Measurements from ENCODE around the gene SMAD9.

Gene SMAD9

DNA sequence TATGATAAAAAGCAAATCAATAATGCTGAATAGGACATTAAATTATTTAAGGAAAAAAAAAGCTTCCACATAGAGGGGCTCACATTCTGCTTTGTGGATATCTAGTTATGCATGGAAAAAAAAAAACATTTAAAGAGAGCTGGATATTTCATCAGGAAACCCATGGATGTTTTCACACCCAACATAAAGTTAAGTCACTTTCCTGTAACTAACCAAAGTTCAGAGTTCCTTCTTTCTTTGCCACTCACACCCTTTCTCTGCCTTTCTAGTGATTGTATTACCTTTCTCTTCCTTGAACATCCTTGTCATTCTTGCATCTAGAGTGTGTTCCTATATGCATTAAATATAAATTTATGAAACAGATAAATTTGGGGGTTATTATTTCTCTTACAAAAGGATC is 53.8 kb downstream of the SMAD9 start:
- DNase-seq (ENCODE audit: low read depth in 1 of 2, low spot score in 1 of 2): no peak

DNA sequence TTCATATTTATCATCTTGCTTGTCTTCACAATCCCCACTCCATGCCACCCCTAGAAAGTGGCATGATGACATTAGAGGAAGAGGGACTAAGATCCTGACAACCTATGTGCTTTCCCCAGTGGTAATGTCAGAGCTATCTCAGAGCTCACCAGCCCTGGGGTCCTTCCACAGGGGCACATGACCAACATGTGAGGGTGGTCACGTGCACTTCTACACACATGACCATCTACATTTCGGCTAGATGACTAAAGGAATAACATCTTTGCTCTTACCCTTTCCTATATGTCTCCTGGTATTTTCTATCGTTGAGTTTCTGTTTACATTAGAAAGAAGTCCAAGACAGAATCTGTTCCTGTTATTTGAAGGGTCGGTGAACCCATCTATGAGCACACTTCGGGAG is 54.8 kb downstream of the SMAD9 start:
- no peak for DNase-seq (ENCODE audit: low read depth in 1 of 2, low spot score in 1 of 2)

DNA sequence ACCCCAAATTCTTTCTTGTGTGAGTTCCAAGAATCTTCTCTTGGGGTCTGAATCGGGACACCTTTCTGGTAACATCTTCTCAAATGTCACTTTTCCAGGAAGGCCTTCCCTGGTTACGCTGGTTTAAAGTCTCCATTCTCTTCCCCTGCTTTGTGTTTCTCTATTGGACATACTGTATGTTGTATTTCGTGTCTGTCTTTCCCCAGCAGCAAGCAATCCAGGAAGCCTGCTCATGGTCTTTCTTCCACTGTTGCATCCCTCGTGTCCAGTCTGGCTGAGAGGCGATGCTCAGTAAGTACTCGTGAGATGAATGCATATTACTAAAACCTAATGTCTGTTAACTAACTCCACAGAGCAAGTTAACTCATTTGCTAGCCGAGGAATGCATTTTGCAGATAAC is 57.3 kb downstream of the SMAD9 start:
- DNase-seq (ENCODE audit: low read depth in 1 of 2, low spot score in 1 of 2): no peak

DNA sequence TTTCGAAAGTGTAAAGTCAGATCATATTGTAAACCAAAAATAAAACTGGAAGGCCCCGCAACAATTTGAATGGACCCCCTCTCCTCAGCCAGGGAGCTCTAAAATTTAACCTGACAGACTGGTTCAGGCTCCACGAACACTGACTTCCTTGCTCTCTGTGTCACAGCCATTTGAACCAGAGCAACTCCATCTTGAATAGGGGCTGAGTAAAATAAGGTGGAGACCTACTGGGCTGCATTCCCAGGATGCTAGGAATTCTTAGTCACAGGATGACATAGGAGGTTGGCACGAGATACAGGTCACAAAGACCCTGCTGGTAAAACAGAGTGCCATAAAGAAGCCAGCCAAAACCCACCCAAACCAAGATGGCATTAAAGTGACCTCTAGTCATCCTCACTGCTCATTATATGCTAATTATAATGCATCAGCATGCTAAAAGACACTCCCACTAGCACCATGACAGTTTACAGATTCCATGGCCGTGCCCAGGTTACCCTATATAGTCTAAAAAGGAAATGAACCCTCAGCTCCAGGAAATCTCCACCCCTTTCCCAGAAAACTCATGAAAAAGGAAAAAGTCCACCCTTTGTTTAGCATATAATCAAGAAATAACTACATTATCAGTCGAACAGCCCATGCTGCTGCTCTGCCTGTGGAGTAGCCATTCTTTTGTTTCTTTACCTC is 57.9 kb downstream of the SMAD9 start:
- no peak for DNase-seq (ENCODE audit: low read depth in 1 of 2, low spot score in 1 of 2)

DNA sequence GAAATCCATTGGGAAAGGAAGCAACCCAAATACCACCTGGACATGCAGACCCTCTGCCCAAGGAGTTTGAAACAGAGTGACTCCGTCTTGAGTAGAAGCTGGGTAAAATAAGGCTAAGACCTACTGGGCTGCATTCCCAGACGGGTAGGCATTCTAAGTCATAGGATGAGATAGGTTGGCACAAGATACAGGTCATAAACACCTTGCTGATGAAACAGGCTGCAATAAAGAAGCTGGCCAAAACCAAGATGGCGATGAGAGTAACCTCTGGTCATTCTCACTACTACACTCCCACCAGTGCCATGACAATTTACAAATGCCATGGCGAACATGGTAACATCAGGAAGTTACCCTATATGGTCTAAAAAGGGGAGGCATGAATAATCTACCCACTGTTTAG is 60.8 kb downstream of the SMAD9 start:
- DNase-seq (ENCODE audit: low read depth in 1 of 2, low spot score in 1 of 2): no peak

DNA sequence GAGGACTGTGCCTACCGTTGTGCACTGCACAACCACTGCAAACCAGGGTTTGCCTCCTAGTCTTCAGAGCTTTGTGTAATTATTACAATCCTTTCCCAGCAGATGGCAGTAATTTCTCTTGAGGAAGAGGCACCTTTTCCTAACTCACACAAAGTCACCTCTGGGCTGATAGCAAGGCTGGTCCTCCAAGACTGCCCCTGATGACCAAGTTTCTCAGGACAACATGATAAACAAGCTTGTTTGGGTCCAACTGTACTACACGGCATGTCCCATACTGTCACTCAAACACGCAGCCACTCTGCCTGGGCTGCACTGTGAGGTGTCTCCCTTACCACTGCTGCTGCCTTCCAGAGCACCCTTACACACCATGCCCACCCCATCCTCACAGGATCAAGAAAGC is 61.7 kb downstream of the SMAD9 start:
- DNase-seq (ENCODE audit: low read depth in 1 of 2, low spot score in 1 of 2): no peak

DNA sequence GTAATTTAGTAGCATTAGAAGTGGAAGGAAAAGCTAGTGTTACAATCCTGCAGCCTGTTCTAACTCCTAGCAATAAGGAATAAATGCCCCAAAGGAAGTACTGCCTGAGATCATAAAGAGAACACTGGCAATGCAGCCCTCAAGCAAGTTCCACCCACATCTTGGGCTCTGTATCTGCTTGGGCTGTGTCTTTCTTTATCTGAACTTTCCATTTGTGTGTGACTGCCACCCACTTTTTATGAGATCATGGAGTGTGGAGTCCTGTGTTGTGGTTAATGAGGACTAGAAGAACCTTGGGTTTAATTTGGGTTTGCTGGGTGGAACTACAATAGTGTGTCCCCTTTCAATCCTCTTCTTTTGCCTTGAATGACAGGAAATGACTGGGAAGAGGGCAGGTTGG is 62.8 kb downstream of the SMAD9 start:
- DNase-seq (ENCODE audit: low read depth in 1 of 2, low spot score in 1 of 2): no peak

DNA sequence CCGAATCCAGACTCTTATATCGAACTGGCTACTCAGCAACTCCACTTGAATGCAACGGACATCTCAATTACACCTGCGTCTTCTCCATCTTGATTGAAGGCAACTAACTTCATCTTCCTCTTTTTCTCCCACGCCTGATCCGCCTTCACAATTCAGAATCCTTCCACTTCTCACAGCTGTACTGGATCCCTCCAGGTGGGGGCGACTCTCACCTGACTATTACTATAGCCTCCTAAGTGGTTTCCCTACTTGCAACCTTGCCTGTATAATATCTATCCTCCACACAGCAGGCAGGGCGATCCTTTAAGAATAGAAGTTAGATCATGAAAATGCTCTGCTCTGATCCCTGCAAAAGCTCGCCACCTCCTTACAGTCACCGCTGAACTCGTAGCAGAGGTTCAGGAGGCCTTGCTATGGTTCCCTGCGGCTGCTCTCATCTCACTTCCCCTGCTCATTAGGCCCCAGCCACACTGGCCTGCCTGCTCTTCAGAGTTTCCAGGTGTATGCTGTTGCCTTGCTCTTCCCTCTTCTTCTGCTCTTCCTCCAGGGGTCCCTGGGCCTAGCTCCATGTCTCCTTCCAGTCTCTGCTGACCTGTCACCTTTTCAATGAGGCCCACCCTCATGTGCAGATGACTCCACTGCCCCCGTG is 69.1 kb downstream of the SMAD9 start:
- no peak for DNase-seq (ENCODE audit: low read depth in 1 of 2, low spot score in 1 of 2)

DNA sequence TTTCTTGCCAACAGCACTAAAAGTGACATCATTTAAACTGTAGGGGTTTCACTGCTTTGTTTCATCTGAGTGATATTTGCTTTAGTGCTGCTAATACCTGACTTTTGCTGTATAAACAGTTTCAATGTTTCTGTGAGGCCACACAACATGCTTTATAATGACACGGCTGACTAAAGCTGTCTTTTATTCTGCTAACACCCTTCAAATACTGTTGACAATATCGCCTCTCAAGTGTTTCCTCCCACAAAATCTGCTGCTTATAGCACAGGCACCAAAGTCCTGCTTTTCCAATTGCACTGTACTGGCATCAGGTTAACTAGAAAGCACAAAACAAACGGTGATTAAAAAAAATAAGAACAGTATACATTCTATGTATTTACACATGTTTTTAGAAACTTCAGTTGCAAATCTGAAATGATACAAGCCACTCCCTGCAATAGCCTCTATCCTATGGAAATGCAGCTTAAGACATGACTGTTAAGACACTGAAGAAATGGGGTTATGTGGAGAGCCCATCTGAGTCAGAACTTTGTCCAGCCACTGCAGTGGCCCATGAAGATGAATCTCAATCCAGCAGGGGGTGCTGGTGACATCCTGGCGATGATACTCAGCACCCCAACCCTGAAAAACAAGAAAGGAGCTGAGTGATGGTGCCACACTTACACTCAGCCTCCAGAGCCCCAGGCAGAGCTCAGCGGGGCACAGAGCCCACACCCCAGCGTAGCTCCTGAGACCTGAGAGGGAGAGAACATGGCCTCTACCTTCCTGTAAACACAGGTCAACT is 71.6 kb downstream of the SMAD9 start:
- no peak for DNase-seq (ENCODE audit: low read depth in 1 of 2, low spot score in 1 of 2)

DNA sequence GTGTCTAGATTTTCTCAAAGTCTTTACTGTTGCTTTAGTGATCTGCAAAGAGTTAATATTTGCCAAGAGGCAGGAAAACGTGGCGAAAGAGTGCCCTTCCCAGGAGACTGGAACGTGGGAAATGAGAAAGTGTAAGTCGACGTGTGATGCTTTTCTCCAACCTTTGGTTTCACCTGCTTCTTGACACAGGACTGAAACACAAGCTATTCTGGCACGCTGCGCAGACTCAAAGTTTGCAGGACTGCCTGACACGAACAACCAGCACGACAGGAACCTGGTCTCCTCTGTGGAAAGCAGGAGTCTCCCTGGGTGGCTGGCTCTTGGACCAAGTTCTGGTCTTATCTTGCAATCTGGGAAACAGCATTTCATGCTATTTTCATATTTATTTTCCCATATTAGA is 72.4 kb downstream of the SMAD9 start:
- DNase-seq (ENCODE audit: low read depth in 1 of 2, low spot score in 1 of 2): no peak

DNA sequence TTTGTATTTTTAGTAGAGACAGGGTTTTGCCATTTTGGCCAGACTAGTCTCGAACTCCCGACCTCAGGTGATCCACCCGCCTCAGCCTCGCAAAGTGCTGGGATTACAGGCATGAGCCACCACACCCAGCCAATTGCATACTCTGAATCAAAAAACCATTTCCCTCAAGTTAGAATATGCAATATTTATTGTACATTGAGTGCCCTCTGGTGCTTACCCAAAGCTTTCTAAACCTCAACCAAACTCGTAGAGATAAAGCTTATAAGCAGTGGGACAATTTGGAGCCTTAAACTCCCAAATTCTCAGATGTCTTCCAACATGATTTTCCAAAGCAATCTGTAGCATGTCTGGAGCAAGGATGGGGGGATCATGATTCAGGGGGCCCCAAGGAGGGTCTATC is 78.6 kb downstream of the SMAD9 start:
- DNase-seq (ENCODE audit: low read depth in 1 of 2, low spot score in 1 of 2): no peak

DNA sequence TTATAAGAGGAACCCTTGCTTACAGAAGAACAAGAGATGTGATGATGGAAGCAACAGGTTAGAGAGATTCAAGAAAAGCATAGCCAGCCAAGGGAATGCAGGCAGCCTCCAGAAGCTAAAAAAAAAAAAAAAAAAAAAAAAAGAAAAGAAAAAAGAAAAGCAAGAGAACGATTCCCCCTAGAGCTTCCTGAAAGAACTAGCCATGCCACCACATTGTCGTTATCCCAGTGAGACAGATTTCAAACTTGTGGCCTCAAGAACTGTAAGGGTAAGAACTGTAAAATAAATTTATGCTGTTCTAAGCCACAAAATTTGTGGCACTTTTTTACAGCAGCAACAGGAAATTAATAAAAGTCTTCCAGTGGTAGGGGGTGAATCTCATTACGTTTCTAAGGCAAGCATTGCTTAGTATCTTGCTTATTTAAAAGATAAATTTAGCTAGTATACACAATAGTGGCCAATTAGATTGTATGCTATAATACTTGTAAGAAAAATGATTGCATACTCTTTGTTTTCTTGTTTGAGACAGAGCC is 79.3 kb downstream of the SMAD9 start:
- no peak for DNase-seq (ENCODE audit: low read depth in 1 of 2, low spot score in 1 of 2)

DNA sequence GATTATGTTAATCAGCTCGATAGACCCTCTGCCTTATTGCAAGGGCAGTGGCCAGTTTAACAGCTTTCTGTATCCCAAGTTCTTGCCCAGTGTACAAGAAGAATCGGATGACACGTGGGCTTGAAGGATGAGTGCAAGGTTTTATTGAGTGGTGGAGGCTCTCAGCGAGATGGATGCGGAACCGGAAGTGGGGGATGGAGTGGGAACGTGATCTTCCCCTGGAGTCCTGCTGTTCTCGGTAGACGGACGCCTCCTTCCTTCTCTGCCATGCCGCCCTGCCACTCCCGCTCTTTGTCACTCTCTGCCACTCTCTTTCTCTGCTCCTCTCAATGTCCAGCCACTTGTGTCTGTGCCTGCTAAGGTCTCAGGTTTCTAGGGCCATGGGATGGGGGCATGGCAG is 80.1 kb downstream of the SMAD9 start:
- DNase-seq (ENCODE audit: low read depth in 1 of 2, low spot score in 1 of 2): no peak

DNA sequence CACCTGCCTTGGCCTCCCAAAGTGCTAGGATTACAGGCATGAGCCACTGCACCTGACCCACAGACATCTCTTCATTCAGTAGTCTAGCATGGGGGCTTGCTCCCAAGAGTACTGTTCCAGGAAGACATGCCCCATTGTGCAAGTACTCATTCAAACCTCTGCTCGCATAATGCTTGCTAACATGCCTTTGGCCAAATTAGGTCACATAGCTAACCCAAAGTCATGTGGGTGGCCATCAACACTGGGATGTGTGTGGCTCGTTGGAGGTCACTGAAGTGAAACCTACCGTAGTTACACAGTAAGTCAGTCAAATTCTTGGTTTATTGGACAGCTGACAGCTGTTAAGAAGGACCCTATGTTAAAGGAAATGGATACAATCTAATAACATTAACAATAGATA is 80.8 kb downstream of the SMAD9 start:
- DNase-seq (ENCODE audit: low read depth in 1 of 2, low spot score in 1 of 2): no peak

DNA sequence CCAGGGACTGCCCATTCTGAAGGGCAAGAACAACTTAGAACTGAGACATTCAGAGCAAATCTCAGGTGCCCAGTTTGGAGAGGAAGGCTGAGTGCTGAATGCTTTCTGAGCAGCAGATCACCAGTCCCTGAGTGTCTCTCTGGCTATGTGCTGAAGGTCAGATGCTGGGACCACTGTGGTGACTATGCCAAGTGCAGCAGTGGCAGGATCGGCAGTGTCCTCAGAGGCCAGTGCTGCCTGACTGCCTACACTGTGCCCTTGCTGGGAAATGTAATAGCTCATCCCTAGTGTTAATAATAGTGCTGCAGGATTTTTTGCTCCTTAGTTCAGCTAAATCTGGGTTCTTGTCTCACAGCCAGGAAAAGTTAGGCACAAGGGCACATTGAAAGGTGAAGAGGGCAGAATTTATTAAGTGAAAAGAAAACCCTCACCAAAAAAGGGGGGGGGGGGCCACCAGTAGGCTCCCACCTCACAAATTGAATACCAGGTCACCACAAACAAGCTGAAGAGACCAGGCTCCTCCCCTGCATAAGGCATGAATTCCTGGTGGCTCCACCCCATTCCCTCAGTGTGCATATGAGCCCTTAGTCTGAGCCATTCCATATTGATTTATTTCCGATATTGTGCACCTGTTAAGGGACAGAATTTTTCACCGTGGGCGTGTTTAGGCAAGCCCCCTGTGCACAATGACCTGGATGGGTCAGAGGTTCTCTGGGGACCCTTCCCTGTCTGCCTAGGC is 82.5 kb downstream of the SMAD9 start:
- no peak for DNase-seq (ENCODE audit: low read depth in 1 of 2, low spot score in 1 of 2)

DNA sequence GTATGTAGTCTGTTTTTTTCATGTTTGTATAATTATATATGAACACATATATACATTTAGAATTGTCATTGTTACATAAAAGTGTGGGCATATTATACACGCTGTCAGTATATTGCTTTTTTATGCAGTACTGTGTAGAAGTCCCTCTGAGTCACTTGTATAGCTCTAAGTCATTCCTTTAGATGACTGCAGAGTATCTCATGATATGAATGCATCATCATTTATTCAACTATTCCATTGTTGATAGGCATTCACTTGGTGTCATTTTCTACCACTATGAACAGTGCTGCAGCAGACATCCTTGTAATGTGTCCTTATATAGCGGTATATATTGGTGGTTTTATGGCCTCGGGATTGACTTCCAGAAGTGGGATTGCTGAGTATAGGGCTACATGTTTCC is 85.7 kb downstream of the SMAD9 start:
- no peak for DNase-seq (ENCODE audit: low read depth in 1 of 2, low spot score in 1 of 2)

DNA sequence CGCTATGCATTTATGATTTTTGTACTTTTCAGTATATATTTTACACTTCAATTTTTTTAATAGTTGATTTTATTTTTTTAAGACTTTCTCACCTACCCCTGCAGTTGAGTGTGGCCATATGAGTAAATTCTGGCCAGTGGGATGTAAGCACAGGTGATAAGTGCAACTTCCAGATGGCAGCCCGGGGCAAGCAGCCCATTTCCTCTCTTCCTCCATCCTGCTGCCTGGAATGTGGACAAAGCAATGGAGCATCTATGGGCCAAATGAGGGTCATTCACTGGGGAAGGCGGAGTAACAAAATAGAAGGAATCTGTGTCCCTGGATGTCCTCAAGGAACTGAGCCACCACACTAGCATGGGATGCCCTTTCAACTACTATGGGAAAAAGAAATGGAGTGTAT is 88.7 kb downstream of the SMAD9 start:
- no peak for DNase-seq (ENCODE audit: low read depth in 1 of 2, low spot score in 1 of 2)

DNA sequence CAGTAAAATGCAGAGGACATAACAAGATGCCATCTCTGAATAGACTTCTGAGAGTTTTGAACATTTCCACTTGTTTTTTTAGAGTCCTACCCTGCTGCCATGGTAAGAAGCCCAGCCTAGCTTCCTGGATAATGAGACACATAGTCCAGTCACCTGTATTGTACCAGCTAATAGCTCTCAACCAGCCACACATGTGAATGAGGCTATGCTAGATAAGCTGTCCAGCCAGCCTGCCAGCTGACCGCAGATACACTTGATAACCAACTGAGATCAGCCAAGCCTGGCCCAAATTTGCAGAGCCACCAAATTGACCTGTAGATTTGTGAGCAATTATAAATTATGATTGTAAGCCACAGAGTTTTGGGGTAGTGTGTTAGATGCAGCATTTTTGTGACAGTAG is 90.3 kb downstream of the SMAD9 start:
- no peak for DNase-seq (ENCODE audit: low read depth in 1 of 2, low spot score in 1 of 2)

DNA sequence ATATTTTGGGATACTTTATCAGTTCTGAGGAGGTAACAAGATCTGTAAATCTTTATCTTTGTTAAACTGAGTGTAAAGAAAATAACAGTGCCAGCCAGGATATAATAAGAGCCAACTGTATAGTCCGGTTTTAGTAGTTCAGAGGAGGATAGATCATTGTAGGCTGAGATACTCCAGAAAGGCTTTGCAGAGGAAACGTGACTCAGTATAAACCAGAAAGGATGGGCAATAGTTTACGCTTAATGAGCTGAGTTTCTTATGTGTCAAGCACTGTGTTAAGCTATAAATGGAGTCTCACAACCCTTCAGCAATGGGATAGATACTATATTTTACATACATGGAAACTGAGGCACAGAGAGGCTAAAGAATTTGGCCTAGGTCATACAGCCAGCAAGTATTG is 97.3 kb downstream of the SMAD9 start:
- no peak for DNase-seq (ENCODE audit: low read depth in 1 of 2, low spot score in 1 of 2)

DNA sequence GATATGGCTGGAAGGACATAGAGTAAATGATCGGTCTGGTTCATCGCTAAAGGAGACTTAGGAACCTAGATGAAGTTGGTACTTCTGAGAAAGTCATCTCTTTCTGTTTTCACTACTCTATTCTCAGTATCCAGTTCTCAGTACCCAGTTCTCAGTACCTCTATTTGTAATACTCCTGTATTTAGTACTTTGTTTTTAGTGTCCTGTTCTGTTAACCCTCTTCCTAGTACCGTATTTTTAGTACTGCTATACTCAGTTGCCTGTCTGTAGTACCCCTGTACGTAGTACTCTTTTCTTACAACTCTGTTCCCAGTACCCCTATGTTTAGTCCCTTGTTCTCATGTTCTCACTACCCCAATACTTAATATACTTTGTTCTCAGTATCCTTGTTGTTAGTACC is 99.8 kb downstream of the SMAD9 start:
- DNase-seq (ENCODE audit: low read depth in 1 of 2, low spot score in 1 of 2): no peak

DNA sequence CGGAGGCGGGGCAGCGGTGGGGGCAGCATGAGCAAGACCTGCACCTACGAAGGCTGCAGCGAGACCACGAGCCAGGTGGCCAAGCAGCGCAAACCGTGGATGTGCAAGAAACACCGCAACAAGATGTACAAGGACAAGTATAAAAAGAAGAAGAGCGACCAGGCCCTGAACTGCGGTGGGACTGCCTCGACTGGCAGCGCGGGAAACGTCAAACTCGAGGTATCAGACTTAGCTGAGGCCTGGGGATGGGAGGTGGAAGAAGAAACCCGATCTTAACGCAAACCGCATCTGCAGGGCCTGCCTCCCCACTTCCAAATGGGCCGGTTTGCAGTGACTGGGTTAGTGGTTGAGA is 100.3 kb downstream of the SMAD9 start:
- DNase-seq (ENCODE audit: low read depth in 1 of 2, low spot score in 1 of 2): no peak
